GM18907 (cell line): ENCODE results near the gene ARFRP1.

ENCODE experiments used
- ATAC-seq: cut with Tn5 transposase; IDR thresholded peaks from one replicate; pipeline ENCODE4 v1.9.1; 2021; ENCODE audit warnings: mild to moderate bottlenecking, moderate library complexity; ENCODE audit not compliant: unreplicated experiment

Gene ARFRP1

GRCh38 chr20:63744158-63744557 is 36.4 kb upstream of the ARFRP1 start:
- ATAC-seq: no peak

DNA sequence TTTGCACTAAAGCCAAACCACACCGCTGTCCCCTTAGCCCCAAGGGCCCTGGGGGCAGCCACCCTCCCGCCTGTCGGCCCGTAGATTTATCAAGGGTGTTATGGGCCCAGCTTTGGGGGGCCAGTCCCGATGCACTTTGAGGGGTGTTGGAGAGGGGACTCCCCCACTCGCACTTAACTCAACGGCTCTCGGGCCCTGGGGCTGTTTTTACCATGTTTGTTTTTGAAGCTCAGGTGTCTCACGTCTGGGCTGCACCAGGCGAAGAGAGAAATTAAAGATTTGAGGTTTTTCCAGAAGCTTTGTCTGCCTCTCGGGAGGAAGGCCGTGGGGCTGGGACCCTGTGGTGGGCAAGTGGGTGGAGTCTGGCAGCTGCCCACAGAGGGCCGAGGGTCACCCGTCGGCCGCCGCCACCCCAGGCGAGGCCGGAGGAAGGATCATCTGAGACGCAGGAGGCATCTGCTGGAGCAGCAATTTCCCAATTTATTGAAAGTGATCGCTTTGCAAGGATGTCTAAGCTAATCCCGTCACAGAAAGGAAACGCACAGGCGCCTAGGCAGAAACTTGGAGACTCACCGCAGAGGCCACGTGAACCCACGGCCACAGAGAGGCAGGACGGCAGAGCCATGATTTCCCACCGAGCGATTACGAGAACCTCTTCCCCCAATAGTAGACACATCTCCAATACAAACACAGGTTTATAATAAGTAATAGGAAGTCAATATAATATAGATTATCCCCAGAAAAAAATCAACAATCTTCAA is 35.6 kb upstream of the ARFRP1 start:
- ATAC-seq: no peak

DNA sequence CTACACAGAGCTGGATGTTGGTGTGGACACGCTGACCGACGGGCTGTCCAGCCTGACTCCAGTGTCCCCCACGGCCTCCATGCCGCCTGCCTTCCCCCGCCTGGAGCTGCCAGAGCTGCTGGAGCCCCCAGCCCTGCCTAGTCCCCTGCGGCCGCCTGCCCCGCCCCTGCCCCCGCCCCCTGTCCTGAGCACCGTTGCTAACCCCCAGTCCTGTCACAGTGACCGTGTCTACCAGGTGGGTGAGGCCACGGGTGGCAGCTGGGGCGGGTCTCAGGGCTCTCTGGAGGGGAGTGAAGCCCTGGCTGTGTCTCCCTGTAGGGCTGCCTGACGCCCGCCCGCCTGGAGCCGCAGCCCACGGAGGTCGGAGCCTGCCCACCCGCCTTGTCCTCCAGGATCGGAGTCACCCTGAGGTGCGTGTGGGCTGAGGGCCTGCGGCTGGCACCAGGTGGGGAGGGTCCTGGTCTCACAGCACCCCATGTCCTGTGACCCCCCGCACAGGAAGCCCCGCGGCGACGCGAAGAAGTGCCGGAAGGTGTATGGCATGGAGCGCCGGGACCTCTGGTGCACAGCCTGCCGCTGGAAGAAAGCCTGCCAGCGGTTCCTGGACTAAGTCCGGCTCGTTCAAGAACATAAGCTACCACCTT is 34.7 kb upstream of the ARFRP1 start:
- no peak for ATAC-seq

GRCh38 chr20:63741676-63742380 is 34.1 kb upstream of the ARFRP1 start:
- ATAC-seq: no peak

DNA sequence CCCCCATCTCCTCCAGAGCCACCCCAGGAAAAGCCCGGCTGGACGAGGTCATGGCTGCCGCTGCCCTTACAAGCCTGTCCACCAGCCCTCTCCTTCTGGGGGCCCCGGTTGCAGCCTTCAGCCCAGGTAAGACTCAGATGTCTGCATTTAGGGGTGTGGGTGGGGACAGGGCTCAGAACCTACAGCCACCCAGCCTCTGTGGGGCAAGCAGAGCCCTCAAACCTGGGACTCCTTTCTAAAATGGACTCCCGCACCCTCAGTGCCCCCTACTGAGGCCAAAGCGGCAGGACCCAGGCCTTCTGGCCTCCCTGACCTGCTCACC is 33.5 kb upstream of the ARFRP1 start:
- ATAC-seq: no peak

GRCh38 chr20:63740627-63741353 is 33.0 kb upstream of the ARFRP1 start:
- ATAC-seq: no peak

GRCh38 chr20:63740070-63740626 is 32.4 kb upstream of the ARFRP1 start:
- no peak for ATAC-seq

DNA sequence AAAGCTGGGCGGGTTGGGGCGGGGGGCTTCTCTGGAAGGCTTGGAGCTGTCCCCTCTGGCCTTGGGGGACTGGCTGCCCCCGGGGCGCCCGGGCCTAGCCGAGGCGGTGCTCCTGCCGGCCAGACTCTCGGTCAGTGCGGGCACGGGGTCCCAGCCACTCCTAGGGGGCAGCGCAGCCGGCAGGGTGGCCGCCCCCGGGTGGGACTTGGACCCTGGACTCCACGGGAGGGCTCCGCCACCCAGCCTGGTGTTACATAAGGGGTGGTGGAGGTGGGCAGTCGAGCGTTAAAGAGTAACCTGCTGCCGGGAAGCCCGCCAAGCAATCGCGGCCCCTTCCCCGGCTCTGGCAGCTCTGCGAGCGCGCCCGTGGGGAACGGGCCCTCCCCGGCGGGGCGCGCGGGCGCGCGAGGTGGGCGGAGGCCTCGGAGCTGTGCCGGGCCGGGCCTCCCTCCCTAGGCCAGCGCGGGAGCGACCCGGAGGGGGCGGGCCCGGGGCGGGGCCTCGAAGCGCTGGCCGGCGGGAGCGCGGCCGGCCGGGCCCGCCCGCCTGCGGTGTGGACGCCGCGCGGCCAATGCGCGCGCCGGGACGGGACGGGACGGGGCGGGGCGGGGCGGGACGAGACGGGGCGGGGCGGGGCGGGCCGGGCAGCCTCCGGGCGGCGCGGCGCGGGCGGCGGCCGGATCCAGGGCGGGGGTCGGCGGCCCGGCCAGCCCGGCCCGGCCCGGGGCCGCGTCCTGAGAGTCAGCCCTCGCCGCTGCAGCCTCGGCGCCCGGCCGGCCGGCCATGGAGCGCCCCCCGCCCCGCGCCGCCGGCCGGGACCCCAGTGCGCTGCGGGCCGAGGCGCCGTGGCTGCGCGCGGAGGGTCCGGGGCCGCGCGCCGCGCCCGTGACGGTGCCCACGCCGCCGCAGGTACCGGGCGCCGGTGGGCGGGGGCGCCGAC is 31.6 kb upstream of the ARFRP1 start, which contains the start of gene SLC2A4RG:
SLC2A4RG (plus strand) TSS at position 647 of the 940 bp plus-strand sequence; CDS start at position 784, 137 bp downstream.
- no peak for ATAC-seq

DNA sequence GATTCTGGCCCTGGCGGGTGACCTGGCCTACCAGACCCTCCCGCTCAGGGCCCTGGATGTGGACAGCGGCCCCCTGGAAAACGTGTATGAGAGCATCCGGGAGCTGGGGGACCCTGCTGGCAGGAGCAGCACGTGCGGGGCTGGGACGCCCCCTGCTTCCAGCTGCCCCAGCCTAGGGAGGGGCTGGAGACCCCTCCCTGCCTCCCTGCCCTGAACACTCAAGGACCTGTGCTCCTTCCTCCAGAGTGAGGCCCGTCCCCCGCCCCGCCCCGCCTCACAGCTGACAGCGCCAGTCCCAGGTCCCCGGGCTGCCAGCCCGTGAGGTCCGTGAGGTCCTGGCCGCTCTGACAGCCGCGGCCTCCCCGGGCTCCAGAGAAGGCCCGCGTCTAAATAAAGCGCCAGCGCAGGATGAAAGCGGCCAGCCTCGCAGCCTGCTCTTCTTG is 30.9 kb upstream of the ARFRP1 start:
- no peak for ATAC-seq

DNA sequence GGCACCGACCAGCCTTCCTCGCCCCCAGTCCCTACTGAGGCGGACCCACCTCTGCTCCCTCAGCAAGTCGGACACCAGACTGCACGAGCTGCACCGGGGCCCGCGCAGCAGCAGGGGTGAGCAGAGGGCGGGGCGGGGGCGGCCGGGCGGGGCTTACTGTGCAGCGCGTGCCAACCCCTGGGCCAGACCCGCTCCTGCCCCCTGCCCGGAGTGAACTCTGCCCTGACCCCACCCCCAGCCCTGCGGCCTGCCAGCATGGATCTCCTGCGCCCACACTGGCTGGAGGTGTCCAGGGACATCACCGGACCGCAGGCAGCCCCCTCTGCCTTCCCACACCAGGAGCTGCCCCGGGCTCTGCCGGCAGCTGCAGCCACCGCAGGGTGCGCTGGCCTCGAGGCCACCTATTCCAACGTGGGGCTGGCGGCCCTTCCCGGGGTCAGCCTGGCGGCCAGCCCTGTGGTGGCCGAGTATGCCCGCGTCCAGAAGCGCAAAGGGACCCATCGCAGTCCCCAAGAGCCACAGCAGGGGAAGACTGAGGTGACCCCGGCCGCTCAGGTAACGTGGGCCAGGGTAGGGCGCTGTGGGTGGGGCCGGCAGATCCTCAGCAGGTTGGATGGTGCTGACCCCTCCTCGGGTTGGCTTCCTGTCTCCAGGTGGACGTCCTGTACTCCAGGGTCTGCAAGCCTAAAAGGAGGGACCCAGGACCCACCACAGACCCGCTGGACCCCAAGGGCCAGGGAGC is 30.3 kb upstream of the ARFRP1 start:
- no peak for ATAC-seq

DNA sequence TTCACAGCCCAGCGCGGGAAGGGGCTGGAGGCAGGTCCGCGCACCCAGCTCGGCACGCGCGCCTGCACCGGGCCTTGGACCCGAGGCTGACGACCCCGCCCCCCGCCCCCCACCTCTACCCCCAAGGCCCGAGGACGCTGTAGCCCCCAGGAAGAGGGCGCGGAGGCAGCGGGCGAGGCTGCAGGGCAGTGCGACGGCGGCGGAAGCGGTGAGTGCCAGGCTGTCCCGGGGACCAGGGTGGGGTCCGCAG is 29.8 kb upstream of the ARFRP1 start:
- no peak for ATAC-seq

DNA sequence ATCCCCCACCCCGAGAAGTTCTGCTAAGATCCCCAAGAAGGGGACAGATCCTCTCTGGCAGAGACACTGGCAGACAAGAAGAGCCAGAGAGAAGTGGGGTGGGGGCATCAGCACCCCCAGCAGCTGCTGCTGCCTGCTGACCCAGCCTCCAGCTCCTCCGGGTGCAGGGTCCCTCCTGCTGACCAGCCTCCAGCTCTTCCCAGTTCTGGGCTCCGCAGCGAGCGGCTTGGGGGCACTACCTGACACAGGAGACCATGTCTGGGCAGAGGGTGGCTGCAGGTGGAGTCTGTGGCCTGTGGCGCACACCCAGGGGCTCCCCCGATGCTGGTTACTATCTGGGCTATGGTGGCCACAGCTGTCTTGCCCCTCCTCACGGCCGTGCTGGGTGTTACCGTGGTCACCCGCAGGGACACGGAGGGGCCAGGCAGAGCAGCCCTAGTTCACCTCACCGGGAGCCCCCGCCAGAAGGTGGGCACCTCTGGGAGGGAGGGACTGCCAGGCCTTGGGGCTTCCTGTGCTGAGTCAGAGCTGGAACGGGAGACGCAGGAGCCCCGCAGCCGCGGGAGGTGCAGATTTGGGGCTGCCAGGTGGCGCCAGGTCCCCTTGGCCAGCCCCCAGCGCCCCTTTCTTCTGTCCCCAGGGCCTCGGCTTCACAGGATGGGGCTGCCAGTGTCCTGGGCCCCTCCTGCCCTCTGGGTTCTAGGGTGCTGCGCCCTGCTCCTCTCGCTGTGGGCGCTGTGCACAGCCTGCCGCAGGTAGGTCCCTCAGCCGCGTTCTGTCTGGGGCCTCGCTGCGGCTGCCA is 29.3 kb upstream of the ARFRP1 start:
- no peak for ATAC-seq

DNA sequence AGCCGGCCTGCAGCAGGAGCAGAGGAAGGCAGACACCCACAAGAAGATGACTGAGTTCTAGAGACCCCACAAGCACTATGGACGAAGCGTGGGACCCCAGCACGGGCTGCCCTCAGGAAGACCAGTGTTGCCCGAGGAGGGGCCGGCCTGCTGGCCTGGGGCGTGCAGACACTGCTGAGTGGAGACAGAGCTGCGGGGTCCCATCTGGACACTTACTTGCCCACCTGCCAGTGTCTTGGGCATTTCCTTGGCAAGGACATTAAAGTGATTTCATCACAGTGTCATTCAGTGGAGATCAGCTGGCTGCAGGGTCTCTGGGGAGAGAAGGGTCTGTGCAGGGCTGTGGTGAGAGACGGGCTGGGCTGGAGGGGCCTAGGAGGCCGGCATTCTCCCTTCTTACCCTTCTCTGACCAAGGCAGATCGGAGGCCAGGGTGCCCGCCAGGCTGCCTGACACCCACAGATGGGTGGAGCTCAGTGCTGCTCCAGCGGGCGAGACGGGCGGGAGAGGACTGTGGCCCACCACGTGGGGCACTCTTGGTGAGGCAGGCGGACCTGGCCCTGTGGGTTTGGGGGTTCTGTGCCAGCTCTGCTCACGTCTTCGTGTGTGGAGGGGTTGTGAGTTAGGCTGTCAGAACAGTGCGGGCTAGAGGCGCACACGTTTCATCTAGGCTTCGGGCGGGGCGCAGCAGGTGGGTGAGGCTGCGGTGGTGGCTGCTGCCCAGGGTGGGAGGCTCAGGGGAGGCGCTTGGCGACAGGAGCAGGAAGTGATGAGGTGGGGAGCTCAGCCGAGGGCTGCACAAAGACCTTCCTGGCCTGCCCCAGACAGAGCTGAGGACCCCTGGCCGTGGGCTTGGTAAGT is 28.3 kb upstream of the ARFRP1 start, which contains the start of gene LIME1:
LIME1 (plus strand) TSS at position 806 of the 860 bp plus-strand sequence. CDS start 886 bp downstream, outside the sequence.
- no peak for ATAC-seq

- no peak for ATAC-seq
These were observed 27.4 kb upstream of the ARFRP1 start for GRCh38 chr20:63734946-63735858.

DNA sequence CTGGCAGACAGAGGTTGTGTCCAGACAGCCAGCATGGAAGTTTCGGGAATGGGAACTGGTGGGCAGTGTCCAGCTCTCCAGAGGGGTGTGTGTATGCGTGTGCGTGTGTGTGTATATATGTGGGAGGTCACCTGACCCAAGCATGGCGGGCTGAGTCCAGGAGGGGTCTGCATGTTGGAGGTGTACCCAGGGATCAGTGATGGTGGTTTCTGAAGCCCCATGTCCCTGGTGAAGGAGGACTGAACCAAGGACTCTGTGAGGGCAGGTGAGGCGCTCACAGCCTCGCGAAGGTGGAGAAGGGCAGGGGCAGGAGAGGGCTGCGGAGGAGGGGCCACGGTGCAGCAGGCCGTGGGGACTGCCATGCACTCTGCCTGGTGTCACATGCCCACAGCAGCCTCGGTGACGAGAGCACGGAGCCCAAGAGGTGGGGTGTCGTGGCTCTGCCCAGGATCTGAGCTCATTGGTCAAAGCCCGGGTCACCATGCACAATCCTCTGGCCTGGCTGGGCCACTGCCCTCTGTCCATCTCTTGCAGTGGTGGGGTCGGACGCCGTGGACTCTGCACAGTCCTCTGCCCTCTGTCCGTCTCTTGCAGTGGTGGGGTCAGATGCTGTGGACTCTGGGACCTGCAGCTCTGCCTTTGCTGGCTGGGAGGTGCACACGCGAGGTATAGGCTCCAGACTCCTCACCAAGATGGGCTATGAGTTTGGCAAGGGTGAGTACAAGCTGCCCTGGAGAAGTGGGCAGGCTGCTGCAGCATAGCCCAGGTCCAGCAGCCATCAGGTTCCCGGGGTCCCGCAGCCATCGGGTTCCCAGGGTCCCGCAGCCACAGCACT is 26.6 kb upstream of the ARFRP1 start:
- no peak for ATAC-seq
